Upper lobe of left lung (tissue), 6 donors: ENCODE results near the gene KCNMB4. TPM values are rescaled to one million over a fixed set of nuclear protein-coding genes. Genes with fewer than 3 reads are reported as not detected.

Source experiments
- ATAC-seq, 2 donors: fragments of 200-7000 bp; cut with Tn5 transposase; one replicate each; pipeline ENCODE4 v1.9.1; 2022; ENCODE audit warnings: mild to moderate bottlenecking in 2 of 2, moderate library complexity in 2 of 2; ENCODE audit not compliant: low FRiP score in 2 of 2
- DNase-seq, 2 donors: peaks; one replicate each; pipeline ENCODE4 v3.0.0-alpha.2; 2019 to 2020
- H3K27ac ChIP-seq, 4 donors: fragments of 200-600 bp; sonication (generic); one replicate each; pipeline ENCODE4 v1.5.1; 2016 to 2019
- H3K27me3 ChIP-seq, 4 donors: fragments of 200-600 bp; sonication (generic); one replicate each; pipeline ENCODE4 v1.5.1; 2017 to 2019
- H3K36me3 ChIP-seq, 4 donors: fragments of 200-600 bp; sonication (generic); one replicate each; pipeline ENCODE4 v1.5.1; 2016 to 2019
- H3K4me1 ChIP-seq, 4 donors: fragments of 200-600 bp; sonication (generic); one replicate each; pipeline ENCODE4 v1.5.1; 2018 to 2019
- H3K4me3 ChIP-seq, 4 donors: fragments of 200-600 bp; sonication (generic); one replicate each; pipeline ENCODE4 v1.5.1; 2017 to 2019; ENCODE audit warnings: mild to moderate bottlenecking in 2 of 4, moderate library complexity in 1 of 4
- H3K9me3 ChIP-seq, 4 donors: fragments of 200-600 bp; sonication (generic); one replicate each; pipeline ENCODE4 v1.5.1; 2018 to 2019
- CTCF ChIP-seq, 6 experiments: fragments of 450-650 bp in 4 of 6; fragments of 200-600 bp in 2 of 6; sonication (generic) in 2 of 6; IDR thresholded peaks; one replicate each; pipeline ENCODE4 v1.5.1; 2016 to 2019; ENCODE audit warnings: antibody characterized with exemption in 6 of 6
- EP300 ChIP-seq, 4 donors: sonication (generic); formaldehyde crosslinking; IDR thresholded peaks; one replicate each; pipeline ENCODE4 v1.5.1; 2017; ENCODE audit warnings: antibody characterized with exemption in 4 of 4, control low read depth in 2 of 4
- POLR2A ChIP-seq, 4 donors: fragments of 450-650 bp; IDR thresholded peaks; one replicate each; pipeline ENCODE4 v1.5.1; 2016 to 2017; ENCODE audit warnings: antibody characterized with exemption in 4 of 4, mild to moderate bottlenecking in 2 of 4
- POLR2AphosphoS5 ChIP-seq, 2 donors: sonication (generic); formaldehyde crosslinking; IDR thresholded peaks; one replicate each; pipeline ENCODE4 v1.5.1; 2017; ENCODE audit warnings: antibody characterized with exemption in 2 of 2
- WGBS, 2 donors: methylation state at CpG; one replicate each; pipeline ENCODE4 v1.1.5; 2017 to 2018; 5-methylcytosine and 5-hydroxymethylcytosine counted together
- total RNA-seq, 6 donors: library from RNA; depleted of rRNA in 4 of 6; stranded (reverse); fragments of >200 nt in 4 of 6; gene quantifications; one replicate each; pipeline versions ENCODE4 v1.1.0 to v1.2.1, GENCODE V29; 2016 to 2021
- donor health status: DM: no; HTN: no; CAD: no; lungs with moderate emphysema.
- donor health status: DM: no; HTN: yes; CAD: no; lungs with severe emphysema.

Gene KCNMB4
- total RNA-seq, 6 donors from 2014 or later, result 3.1 to 7.8 (median 5.0) TPM

DNA sequence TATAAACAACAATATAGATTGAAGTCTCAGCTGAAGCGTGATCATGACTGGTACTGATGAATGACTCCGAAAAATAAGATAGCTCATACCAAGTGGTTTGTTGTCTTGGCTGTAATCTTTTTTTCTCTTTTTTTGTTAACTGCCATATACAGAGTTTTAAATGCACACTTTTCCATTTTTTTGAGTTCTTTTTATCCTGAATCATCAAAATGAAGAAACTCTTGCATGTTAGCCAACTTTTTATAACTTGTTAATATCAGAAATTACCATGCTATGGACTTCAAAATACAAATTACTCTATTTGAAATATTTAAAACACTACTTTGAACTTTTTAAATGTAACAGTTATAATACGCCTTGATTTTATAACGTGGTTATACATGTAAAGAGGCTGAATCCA is 10.1 kb upstream of the KCNMB4 start:
- H3K27me3 ChIP-seq, result no peaks in the 10 kb centered on the region
- no peak overlapping the region for H3K27ac ChIP-seq
- peaks cover 0 to 20% (median 0%) of the 10 kb centered on the region in 4 donors for H3K36me3 ChIP-seq
- ATAC-seq, result no peak
- H3K4me3 ChIP-seq, result no peak overlapping the region
- H3K4me1 ChIP-seq, result no peaks in the 10 kb centered on the region
- DNase-seq, result no peak
- TF ChIP-seq CTCF (IDR thresholded peaks at IDR 0.05) (no peak), POLR2A (IDR thresholded peaks at IDR 0.05) (no peak), EP300 (IDR thresholded peaks at IDR 0.05) (no peak), POLR2AphosphoS5 (IDR thresholded peaks at IDR 0.05) (no peak)
- WGBS, 2 donors, result 97 to 99% methylated on average over 4 of the region's 4 CpGs
- H3K9me3 ChIP-seq, result no peaks in the 10 kb centered on the region

- Histone ChIP-seq H3K27me3 (no peaks in the 10 kb centered on the region), H3K4me3 (no peak overlapping the region), H3K4me1 (no peaks in the 10 kb centered on the region), H3K9me3 (no peaks in the 10 kb centered on the region), H3K27ac (no peak overlapping the region), H3K36me3 (peaks cover 0 to 10% (median 0%) of the 10 kb centered on the region in 4 donors)
- DNase-seq, result no peak
- ATAC-seq, result no peak
- WGBS, 2 donors, result 89 to 94% methylated on average over 1 of the region's 1 CpG
- no peak for TF ChIP-seq CTCF (IDR thresholded peaks at IDR 0.05)
- no peak for TF ChIP-seq POLR2AphosphoS5 (IDR thresholded peaks at IDR 0.05)
- TF ChIP-seq POLR2A (IDR thresholded peaks at IDR 0.05), result no peak
- no peak for TF ChIP-seq EP300 (IDR thresholded peaks at IDR 0.05)
Measured at GRCh38 chr12:70359458-70360197, 6.5 kb upstream of the KCNMB4 start.

DNA sequence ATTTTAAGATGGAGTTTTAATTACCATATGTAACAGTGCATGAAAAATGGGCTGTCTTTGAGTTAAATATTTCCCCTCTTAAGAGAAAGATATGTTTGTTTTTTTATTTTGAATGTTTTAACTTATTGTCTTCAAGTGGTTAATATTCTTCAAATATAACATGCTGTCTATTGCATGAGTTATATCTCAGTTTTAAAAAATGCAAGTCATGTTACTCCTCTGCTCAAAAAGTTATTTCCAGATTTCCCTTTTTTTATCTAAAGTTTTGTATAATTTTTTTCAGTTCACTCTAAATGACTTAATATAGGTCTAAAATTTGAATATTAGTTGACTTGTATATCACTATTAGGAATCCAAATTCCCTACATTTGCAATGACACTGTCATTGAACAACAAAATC is 5.9 kb upstream of the KCNMB4 start:
- DNase-seq, result no peak
- H3K4me1 ChIP-seq, result peaks cover 4 to 5% (median 4%) of the 10 kb centered on the region in 4 donors
- TF ChIP-seq POLR2A (IDR thresholded peaks at IDR 0.05) (no peak), EP300 (IDR thresholded peaks at IDR 0.05) (no peak), POLR2AphosphoS5 (IDR thresholded peaks at IDR 0.05) (no peak), CTCF (IDR thresholded peaks at IDR 0.05) (no peak)
- peaks cover 0 to 5% (median 0%) of the 10 kb centered on the region in 4 donors for H3K36me3 ChIP-seq
- no peaks in the 10 kb centered on the region for H3K9me3 ChIP-seq
- H3K4me3 ChIP-seq, result no peak overlapping the region
- no peak overlapping the region for H3K27ac ChIP-seq
- H3K27me3 ChIP-seq, result peaks cover 0 to 4% (median 0%) of the 10 kb centered on the region in 4 donors
- no peak for ATAC-seq

GRCh38 chr12:70364695-70365397 is 1.2 kb upstream of the KCNMB4 start:
- Histone ChIP-seq H3K27me3 (peaks cover 0 to 7% (median 0%) of the 10 kb centered on the region in 4 donors), H3K36me3 (no peaks in the 10 kb centered on the region), H3K4me3 (peak overlapping the region in 3 of 4 donors; percentile 74 to 88 (median 76)), H3K4me1 (peaks cover 10 to 25% (median 12%) of the 10 kb centered on the region in 4 donors), H3K27ac (no peak overlapping the region), H3K9me3 (no peaks in the 10 kb centered on the region)
- TF ChIP-seq EP300 (IDR thresholded peaks at IDR 0.05) (no peak), CTCF (IDR thresholded peaks at IDR 0.05) (no peak), POLR2AphosphoS5 (IDR thresholded peaks at IDR 0.05) (no peak), POLR2A (IDR thresholded peaks at IDR 0.05) (no peak)
- WGBS, 2 donors, result 18 to 21% methylated on average over 14 to 16 of the region's 16 CpGs
- ATAC-seq (peak in 1 of 2 donors; percentile 4), DNase-seq (no peak)
